PC-9 (cell line): ENCODE results near the gene TTC28.

ENCODE experiments used
- CTCF ChIP-seq: fragments of 200-600 bp; sonication (generic); conservative IDR thresholded peaks from 2 replicates; pipeline ENCODE4 v1.6.1; 2017; ENCODE audit warnings: mixed run types, antibody characterized with exemption, mild to moderate bottlenecking, moderate library complexity
- EZH2 ChIP-seq: fragments of 200-600 bp; sonication (generic); IDR thresholded peaks from 2 replicates; pipeline ENCODE4 v1.8.0; 2017; ENCODE audit warnings: antibody characterized with exemption, low read depth

- TF ChIP-seq CTCF (no peak), EZH2 (no peak)
Observed at GRCh38 chr22:27998511-27999410, 680.9 kb downstream of the TTC28 start.
